ENCODE data around the gene TTC19. TPM values are rescaled to one million over a fixed set of nuclear protein-coding genes. Genes with fewer than 3 reads are reported as not detected.

TTC19 gene, protein sequence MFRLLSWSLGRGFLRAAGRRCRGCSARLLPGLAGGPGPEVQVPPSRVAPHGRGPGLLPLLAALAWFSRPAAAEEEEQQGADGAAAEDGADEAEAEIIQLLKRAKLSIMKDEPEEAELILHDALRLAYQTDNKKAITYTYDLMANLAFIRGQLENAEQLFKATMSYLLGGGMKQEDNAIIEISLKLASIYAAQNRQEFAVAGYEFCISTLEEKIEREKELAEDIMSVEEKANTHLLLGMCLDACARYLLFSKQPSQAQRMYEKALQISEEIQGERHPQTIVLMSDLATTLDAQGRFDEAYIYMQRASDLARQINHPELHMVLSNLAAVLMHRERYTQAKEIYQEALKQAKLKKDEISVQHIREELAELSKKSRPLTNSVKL
- total RNA-seq (2014; rRNA removed; shearing (Covaris generic)) (41.7 and 45.3 TPM in 2 replicates), polyA plus RNA-seq (2016; fragmentation: Nextera tagmentation; extraction: Ambion mirVana) (26.3 and 27.9 TPM in 2 replicates)

DNA sequence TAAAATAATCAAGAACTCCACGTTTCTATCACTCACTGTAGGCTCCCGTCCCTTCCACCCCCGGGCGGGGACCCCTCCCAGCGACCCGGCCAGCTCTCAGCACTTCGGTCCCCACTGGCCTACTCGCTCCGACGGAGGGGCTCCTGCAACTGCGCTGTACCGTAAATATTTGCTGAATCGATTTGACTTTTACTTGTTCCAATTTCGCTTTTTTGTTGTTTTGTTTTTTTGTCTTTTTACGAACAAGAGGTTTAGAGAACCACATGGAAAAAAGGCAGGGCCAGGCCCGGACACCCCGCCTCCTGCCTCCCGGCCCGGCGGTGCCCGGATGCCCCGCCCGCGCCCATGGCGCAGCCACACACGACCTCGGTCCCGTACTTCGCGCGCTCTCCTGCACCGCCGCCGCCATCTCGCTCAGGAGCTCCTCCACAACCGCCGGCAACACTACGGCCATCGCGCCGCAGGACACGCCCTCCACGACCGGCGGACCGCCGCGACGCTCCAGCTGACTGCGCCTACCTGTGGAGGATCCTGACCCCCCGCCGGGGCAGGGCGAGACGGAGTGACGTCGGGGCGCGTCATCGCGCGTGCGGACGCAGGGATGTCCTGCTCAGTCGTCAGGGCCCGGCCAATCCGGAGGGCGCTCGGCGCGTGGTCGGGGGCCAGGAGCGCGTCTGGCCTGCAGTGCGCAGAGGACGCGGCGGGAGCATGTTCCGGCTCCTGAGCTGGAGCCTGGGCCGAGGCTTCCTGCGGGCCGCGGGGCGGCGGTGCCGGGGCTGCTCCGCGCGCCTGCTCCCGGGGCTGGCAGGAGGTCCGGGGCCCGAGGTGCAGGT lies at the start of gene TTC19, which contains the start of gene ZSWIM7:
TSS of gene TTC19 (plus strand) at position 684 of the 833 bp plus-strand sequence. CDS start at position 709, 25 bp downstream.
TSS of gene ZSWIM7 (minus strand) at position 564 of the 833 bp plus-strand sequence. CDS start at position 454, 110 bp downstream.
- H3K4me2 ChIP-seq (ENCODE audit: unreplicated experiment) = peak within 1 kb of the TSS; percentile 95
- 1 to 2% methylated on average over 78 to 80 of the region's 91 CpGs for WGBS, 2 experiments (ENCODE audit: low coverage in 1 of 2, low lambda C conversion rate in 2 of 2, missing lambda C conversion rate in 2 of 2)
- peak within 1 kb of the TSS; percentile 91 for H3K9ac ChIP-seq
- H3K4me1 ChIP-seq (ENCODE audit: insufficient read depth) = peaks cover 9% of the 10 kb centered on the region; the same call in 1 of the 2 replicates
- peak within 1 kb of the TSS; percentile 90 for H2AFZ ChIP-seq
- H3K36me3 ChIP-seq (ENCODE audit: low read depth) = peaks cover 29% of the 10 kb centered on the region
- no peaks in the 10 kb centered on the region for H3K9me3 ChIP-seq (ENCODE audit: low read depth)
- H3K4me3 ChIP-seq = peak within 1 kb of the TSS; percentile 84
- H3K9me2 ChIP-seq (ENCODE audit: insufficient read depth) = no peaks in the 10 kb centered on the region
- H3K27me3 ChIP-seq (replicated peaks; ENCODE audit: insufficient read depth) = no peaks in the 10 kb centered on the region
- H3F3A ChIP-seq (ENCODE audit: insufficient read depth) = peaks cover 9% of the 10 kb centered on the region; the same call in 1 of the 2 replicates
- in situ Hi-C loops (cut with MboI) = loop anchor here (25.0 kb wide), 1 partner anchor 162 kb away; no protein-coding TSS in a partner anchor
- peak; percentile 96 for DNase-seq
- no peak for TF ChIP-seq EZH2 (IDR thresholded peaks at IDR 0.05; ENCODE audit: insufficient read depth, poor library complexity, severe bottlenecking)
- TF ChIP-seq EZH2phosphoT487 (IDR thresholded peaks at IDR 0.05; ENCODE audit: insufficient read depth, low read depth) = no peak
- no peaks in the 10 kb centered on the region; the same call in 1 of the 2 replicates for H4K20me1 ChIP-seq (ENCODE audit: insufficient read depth)
- peaks cover 39% of the 10 kb centered on the region for H3K79me2 ChIP-seq (ENCODE audit: insufficient read depth)
- H3K27ac ChIP-seq = peak within 1 kb of the TSS; percentile 92

DNA sequence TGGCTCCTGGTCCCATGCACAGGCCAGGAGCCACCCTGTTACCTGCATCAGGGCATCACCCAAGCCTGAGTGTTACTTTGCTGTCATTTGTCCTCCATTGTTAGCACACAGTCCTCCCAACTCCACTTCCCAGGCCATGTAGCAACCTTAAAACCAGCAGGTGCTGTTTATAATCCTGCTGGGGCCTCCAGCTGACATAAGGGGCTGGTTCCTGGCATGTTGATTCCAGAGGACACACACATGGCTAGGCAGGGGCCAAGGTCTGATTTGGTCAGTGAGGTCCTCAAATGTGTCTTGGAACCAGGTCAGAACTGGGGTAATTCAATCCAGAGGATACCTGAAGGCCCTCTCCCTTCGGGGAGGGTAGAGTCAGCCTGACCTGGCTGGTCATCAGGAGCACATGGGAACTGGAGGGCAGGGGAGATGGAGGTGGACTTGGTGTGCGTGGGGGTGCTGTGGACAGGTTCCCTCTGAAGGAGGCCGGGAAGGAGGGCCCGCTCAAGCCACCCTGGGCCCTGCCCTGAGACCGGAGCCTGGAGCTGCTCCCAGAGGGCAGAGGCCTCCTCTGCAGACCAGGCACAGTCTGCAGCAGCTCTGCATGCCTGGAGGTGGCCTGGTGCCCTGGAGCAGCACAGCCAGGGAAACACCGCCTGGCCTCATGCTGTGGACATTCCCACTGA lies 48.1 kb upstream of the TTC19 start:
- H3K4me1 ChIP-seq (ENCODE audit: insufficient read depth) = peaks cover 24% of the 10 kb centered on the region
- no peak overlapping the region for H3K9ac ChIP-seq
- WGBS, 2 experiments (ENCODE audit: low coverage in 1 of 2, low lambda C conversion rate in 2 of 2, missing lambda C conversion rate in 2 of 2) = 95 to 97% methylated on average over 5 to 6 of the region's 6 CpGs
- no peaks in the 10 kb centered on the region for H3K9me2 ChIP-seq (ENCODE audit: insufficient read depth)
- H2AFZ ChIP-seq = no peak overlapping the region
- in situ Hi-C loops (cut with MboI) = no loop called here
- H3K4me2 ChIP-seq (ENCODE audit: unreplicated experiment) = no peak overlapping the region
- no peaks in the 10 kb centered on the region for H3K9me3 ChIP-seq (ENCODE audit: low read depth)
- peaks cover 36% of the 10 kb centered on the region for H3K79me2 ChIP-seq (ENCODE audit: insufficient read depth)
- no peak for DNase-seq
- no peak overlapping the region for H3K4me3 ChIP-seq
- no peaks in the 10 kb centered on the region for H3K27me3 ChIP-seq (replicated peaks; ENCODE audit: insufficient read depth)
- peaks cover 23% of the 10 kb centered on the region for H3F3A ChIP-seq (ENCODE audit: insufficient read depth)
- no peaks in the 10 kb centered on the region for H4K20me1 ChIP-seq (ENCODE audit: insufficient read depth)
- H3K27ac ChIP-seq = no peak overlapping the region
- no peaks in the 10 kb centered on the region for H3K36me3 ChIP-seq (ENCODE audit: low read depth)
- no peak for TF ChIP-seq EZH2phosphoT487 (IDR thresholded peaks at IDR 0.05; ENCODE audit: insufficient read depth, low read depth)
- no peak for TF ChIP-seq EZH2 (IDR thresholded peaks at IDR 0.05; ENCODE audit: insufficient read depth, poor library complexity, severe bottlenecking)

DNA sequence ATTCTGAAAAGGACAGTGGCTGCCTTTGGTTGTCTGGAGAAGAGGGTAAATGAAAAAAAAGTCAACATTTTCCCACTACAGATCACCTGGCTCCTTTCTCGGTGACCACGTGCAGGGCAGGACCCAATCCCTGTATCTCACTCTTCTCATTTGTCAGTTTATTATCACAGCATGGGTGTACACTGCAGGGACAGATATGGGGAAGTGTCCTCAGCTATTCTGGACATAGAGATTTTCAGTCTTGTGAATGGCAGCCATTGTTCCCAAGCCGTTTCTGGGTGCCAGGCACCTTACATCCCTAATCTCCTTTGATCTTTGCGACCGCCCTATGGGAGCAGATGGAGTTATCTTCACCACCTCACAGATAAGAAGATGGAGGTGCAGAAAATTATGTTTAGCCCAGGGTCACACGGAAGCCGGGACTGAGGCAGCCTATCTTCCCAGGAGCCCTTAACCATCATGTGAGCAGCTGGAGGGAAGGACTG lies 47.5 kb upstream of the TTC19 start:
- no peaks in the 10 kb centered on the region for H3K9me3 ChIP-seq (ENCODE audit: low read depth)
- H2AFZ ChIP-seq = no peak overlapping the region
- in situ Hi-C loops (cut with MboI) = no loop called here
- no peaks in the 10 kb centered on the region for H3K36me3 ChIP-seq (ENCODE audit: low read depth)
- H3K4me2 ChIP-seq (ENCODE audit: unreplicated experiment) = no peak overlapping the region
- H3F3A ChIP-seq (ENCODE audit: insufficient read depth) = peaks cover 18% of the 10 kb centered on the region
- no peaks in the 10 kb centered on the region for H4K20me1 ChIP-seq (ENCODE audit: insufficient read depth)
- H3K4me1 ChIP-seq (ENCODE audit: insufficient read depth) = peaks cover 18% of the 10 kb centered on the region
- no peaks in the 10 kb centered on the region for H3K27me3 ChIP-seq (replicated peaks; ENCODE audit: insufficient read depth)
- DNase-seq = no peak
- no peak overlapping the region for H3K4me3 ChIP-seq
- peaks cover 41% of the 10 kb centered on the region for H3K79me2 ChIP-seq (ENCODE audit: insufficient read depth)
- H3K9me2 ChIP-seq (ENCODE audit: insufficient read depth) = no peaks in the 10 kb centered on the region
- no peak overlapping the region for H3K9ac ChIP-seq
- no peak overlapping the region for H3K27ac ChIP-seq
- TF ChIP-seq EZH2phosphoT487 (IDR thresholded peaks at IDR 0.05; ENCODE audit: insufficient read depth, low read depth) = no peak
- TF ChIP-seq EZH2 (IDR thresholded peaks at IDR 0.05; ENCODE audit: insufficient read depth, poor library complexity, severe bottlenecking) = no peak
- WGBS, 2 experiments (ENCODE audit: low coverage in 1 of 2, low lambda C conversion rate in 2 of 2, missing lambda C conversion rate in 2 of 2) = 89 to 90% methylated on average over 7 of the region's 7 CpGs

Data from GM23248 (cell line).